Stimulated activated naive CD8-positive, alpha-beta T cell treated with anti-CD3 and anti-CD28 coated beads, Interleukin-15, Interleukin-2, amounts not matched to agents 100 ng/mL and 50 ng/mL, for 24 hours (primary cell): ENCODE data around the gene ZSCAN30.
A peak's percentile ranks its signal among the peaks of the same experiment; 100 is the strongest.

Experiments
- H3K27ac Mint-ChIP-seq: one replicate; pipeline ENCODE4 v1.8.0; 2021; ENCODE audit warnings: mild to moderate bottlenecking, mixed read lengths
- H3K27me3 Mint-ChIP-seq: one replicate; pipeline ENCODE4 v1.8.0; 2021; ENCODE audit warnings: mixed read lengths
- H3K36me3 Mint-ChIP-seq: one replicate; pipeline ENCODE4 v1.8.0; 2021; ENCODE audit warnings: low read depth, mixed read lengths
- H3K4me1 Mint-ChIP-seq: one replicate; pipeline ENCODE4 v1.8.0; 2021; ENCODE audit warnings: low read depth, mixed read lengths
- H3K4me3 Mint-ChIP-seq: one replicate; pipeline ENCODE4 v1.8.0; 2021; ENCODE audit warnings: mild to moderate bottlenecking, mixed read lengths
- H3K9me3 Mint-ChIP-seq: one replicate; pipeline ENCODE4 v1.8.0; 2021; ENCODE audit warnings: mixed read lengths

ZSCAN30 gene

GRCh38 chr18:35256947-35257346 lies 33.1 kb downstream of the ZSCAN30 start:
- Mint-ChIP-seq H3K4me3 (no peak overlapping the region), H3K27ac (no peak overlapping the region), H3K9me3 (peaks cover 27% of the 10 kb centered on the region), H3K27me3 (no peaks in the 10 kb centered on the region), H3K36me3 (peaks cover 76% of the 10 kb centered on the region), H3K4me1 (no peaks in the 10 kb centered on the region)

GRCh38 chr18:35253655-35254287 lies 36.3 kb downstream of the ZSCAN30 start:
- Mint-ChIP-seq H3K4me1 (no peaks in the 10 kb centered on the region), H3K36me3 (peaks cover 79% of the 10 kb centered on the region), H3K4me3 (no peak overlapping the region), H3K27ac (no peak overlapping the region), H3K27me3 (no peaks in the 10 kb centered on the region), H3K9me3 (peaks cover 41% of the 10 kb centered on the region)

- Mint-ChIP-seq H3K27ac (no peak overlapping the region), H3K36me3 (peaks cover 81% of the 10 kb centered on the region), H3K4me1 (peaks cover 5% of the 10 kb centered on the region), H3K9me3 (peaks cover 47% of the 10 kb centered on the region), H3K27me3 (no peaks in the 10 kb centered on the region), H3K4me3 (no peak overlapping the region)
Measured at GRCh38 chr18:35252466-35252865, 37.6 kb downstream of the ZSCAN30 start.

GRCh38 chr18:35248429-35248828 lies 41.6 kb downstream of the ZSCAN30 start:
- Mint-ChIP-seq H3K4me3 (no peak overlapping the region), H3K27me3 (no peaks in the 10 kb centered on the region), H3K9me3 (peaks cover 70% of the 10 kb centered on the region), H3K4me1 (peaks cover 16% of the 10 kb centered on the region), H3K36me3 (peaks cover 94% of the 10 kb centered on the region), H3K27ac (no peak overlapping the region)

- no peak overlapping the region for H3K4me3 Mint-ChIP-seq
- H3K36me3 Mint-ChIP-seq = peaks cover 94% of the 10 kb centered on the region
- peaks cover 63% of the 10 kb centered on the region for H3K9me3 Mint-ChIP-seq
Measured at GRCh38 chr18:35247412-35248249, 42.4 kb downstream of the ZSCAN30 start.

GRCh38 chr18:35246831-35247230 lies 43.2 kb downstream of the ZSCAN30 start:
- no peak overlapping the region for H3K27ac Mint-ChIP-seq
- no peaks in the 10 kb centered on the region for H3K27me3 Mint-ChIP-seq
- H3K36me3 Mint-ChIP-seq = peaks cover 91% of the 10 kb centered on the region
- H3K9me3 Mint-ChIP-seq = peaks cover 55% of the 10 kb centered on the region
- H3K4me3 Mint-ChIP-seq = no peak overlapping the region
- H3K4me1 Mint-ChIP-seq = peaks cover 29% of the 10 kb centered on the region

More at GRCh38 chr18:35247412-35248249, 42.4 kb downstream of the ZSCAN30 start:
- no peaks in the 10 kb centered on the region for H3K27me3 Mint-ChIP-seq
- no peak overlapping the region for H3K27ac Mint-ChIP-seq
- H3K4me1 Mint-ChIP-seq = peaks cover 22% of the 10 kb centered on the region

GRCh38 chr18:35245719-35246317 lies 44.2 kb downstream of the ZSCAN30 start:
- Mint-ChIP-seq H3K36me3 (peaks cover 82% of the 10 kb centered on the region), H3K4me1 (peaks cover 29% of the 10 kb centered on the region), H3K4me3 (no peak overlapping the region), H3K27me3 (no peaks in the 10 kb centered on the region), H3K9me3 (peaks cover 46% of the 10 kb centered on the region), H3K27ac (no peak overlapping the region)

- Mint-ChIP-seq H3K4me1 (peaks cover 29% of the 10 kb centered on the region), H3K27ac (no peak overlapping the region), H3K36me3 (peaks cover 71% of the 10 kb centered on the region), H3K4me3 (no peak overlapping the region), H3K27me3 (no peaks in the 10 kb centered on the region), H3K9me3 (peaks cover 41% of the 10 kb centered on the region)
Measured at GRCh38 chr18:35244671-35245070, 45.4 kb downstream of the ZSCAN30 start.

GRCh38 chr18:35242426-35242825 lies 47.6 kb downstream of the ZSCAN30 start:
- Mint-ChIP-seq H3K27ac (no peak overlapping the region), H3K36me3 (peaks cover 53% of the 10 kb centered on the region), H3K9me3 (peaks cover 35% of the 10 kb centered on the region), H3K27me3 (no peaks in the 10 kb centered on the region), H3K4me1 (peaks cover 24% of the 10 kb centered on the region), H3K4me3 (peak overlapping the region; percentile 95)

- Mint-ChIP-seq H3K27ac (peak overlapping the region; percentile 98), H3K36me3 (peaks cover 43% of the 10 kb centered on the region), H3K27me3 (no peaks in the 10 kb centered on the region), H3K4me1 (peaks cover 24% of the 10 kb centered on the region), H3K4me3 (peak overlapping the region; percentile 95), H3K9me3 (peaks cover 29% of the 10 kb centered on the region)
Measured at GRCh38 chr18:35241448-35241804, 48.6 kb downstream of the ZSCAN30 start.

- Mint-ChIP-seq H3K9me3 (peaks cover 25% of the 10 kb centered on the region), H3K36me3 (peaks cover 38% of the 10 kb centered on the region), H3K27me3 (no peaks in the 10 kb centered on the region), H3K27ac (peak within 1 kb of the TSS; percentile 98), H3K4me3 (peak within 1 kb of the TSS; percentile 95), H3K4me1 (peaks cover 24% of the 10 kb centered on the region)
Measured at GRCh38 chr18:35240664-35241447, 49.2 kb downstream of the ZSCAN30 start, which contains the start of gene ZNF397. Gene ZNF397, plus strand, starts transcription at chr18:35241034. Its CDS starts 1,437 bp downstream, at chr18:35242471.

GRCh38 chr18:35239314-35239713 lies 50.7 kb downstream of the ZSCAN30 start:
- peaks cover 21% of the 10 kb centered on the region for H3K4me1 Mint-ChIP-seq
- H3K27me3 Mint-ChIP-seq = no peaks in the 10 kb centered on the region

GRCh38 chr18:35236571-35237363 lies 53.3 kb downstream of the ZSCAN30 start:
- no peaks in the 10 kb centered on the region for H3K9me3 Mint-ChIP-seq
- no peak overlapping the region for H3K27ac Mint-ChIP-seq
- no peaks in the 10 kb centered on the region for H3K27me3 Mint-ChIP-seq
- no peaks in the 10 kb centered on the region for H3K4me1 Mint-ChIP-seq
- no peaks in the 10 kb centered on the region for H3K36me3 Mint-ChIP-seq
- H3K4me3 Mint-ChIP-seq = no peak overlapping the region

More at GRCh38 chr18:35239314-35239713, 50.7 kb downstream of the ZSCAN30 start:
- H3K27ac Mint-ChIP-seq = no peak overlapping the region
- H3K36me3 Mint-ChIP-seq = peaks cover 22% of the 10 kb centered on the region
- no peak overlapping the region for H3K4me3 Mint-ChIP-seq
- peaks cover 10% of the 10 kb centered on the region for H3K9me3 Mint-ChIP-seq

GRCh38 chr18:35231052-35231451 lies 59.0 kb downstream of the ZSCAN30 start:
- Mint-ChIP-seq H3K36me3 (no peaks in the 10 kb centered on the region), H3K27me3 (no peaks in the 10 kb centered on the region)

More at GRCh38 chr18:35231052-35231451, 59.0 kb downstream of the ZSCAN30 start:
- no peaks in the 10 kb centered on the region for H3K9me3 Mint-ChIP-seq
- peaks cover 3% of the 10 kb centered on the region for H3K4me1 Mint-ChIP-seq
- H3K4me3 Mint-ChIP-seq = peak overlapping the region; percentile 68
- no peak overlapping the region for H3K27ac Mint-ChIP-seq
